GM13976 (cell line): Measurements from ENCODE around the gene MOCOS.

Experiments
- DNase-seq: peaks from one replicate; pipeline ENCODE4 v3.0.0; 2012; ENCODE audit warnings: low spot score
- in situ Hi-C: fragments of 300-500 bp; cut with MboI; formaldehyde crosslinking; loops from one replicate; pipeline ENCODE4 v1.12.0; 2022; ENCODE audit warnings: low sequenced_read_pairs, mixed read lengths, inconsistent platforms; ENCODE audit not compliant: unreplicated experiment
- TF ChIP-seq, protein P1 (sequence below): IDR thresholded peaks from 2 replicates; pipeline ENCODE4 v1.5.1; 2012; ENCODE audit warnings: borderline replicate concordance, mild to moderate bottlenecking; ENCODE audit not compliant: insufficient read depth; ENCODE audit errors: extremely low read depth, missing control alignments, control extremely low read depth

Gene MOCOS

DNA sequence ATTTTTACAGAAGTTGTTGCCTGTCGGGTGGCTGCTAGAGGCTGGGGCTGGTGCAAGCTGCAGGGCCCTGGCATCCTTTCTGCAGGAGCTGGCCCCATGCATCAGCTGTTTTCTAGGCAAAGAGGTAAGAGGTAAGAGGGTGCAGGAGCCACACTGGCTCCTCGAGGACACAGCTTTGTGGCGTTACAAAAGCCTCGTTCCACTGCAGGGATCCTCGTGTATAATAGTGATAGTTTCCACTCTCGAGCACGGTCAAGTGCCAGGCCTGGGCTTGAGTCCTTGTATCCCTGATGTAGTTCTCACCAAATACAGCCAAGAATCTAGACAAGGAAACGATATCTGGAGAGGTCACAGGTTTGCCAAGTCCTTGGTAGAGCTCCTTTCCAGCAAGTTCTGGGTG is 77.0 kb downstream of the MOCOS start:
- in situ Hi-C loops: no loop called here
- DNase-seq: no peak
- TF ChIP-seq, protein P1, sequence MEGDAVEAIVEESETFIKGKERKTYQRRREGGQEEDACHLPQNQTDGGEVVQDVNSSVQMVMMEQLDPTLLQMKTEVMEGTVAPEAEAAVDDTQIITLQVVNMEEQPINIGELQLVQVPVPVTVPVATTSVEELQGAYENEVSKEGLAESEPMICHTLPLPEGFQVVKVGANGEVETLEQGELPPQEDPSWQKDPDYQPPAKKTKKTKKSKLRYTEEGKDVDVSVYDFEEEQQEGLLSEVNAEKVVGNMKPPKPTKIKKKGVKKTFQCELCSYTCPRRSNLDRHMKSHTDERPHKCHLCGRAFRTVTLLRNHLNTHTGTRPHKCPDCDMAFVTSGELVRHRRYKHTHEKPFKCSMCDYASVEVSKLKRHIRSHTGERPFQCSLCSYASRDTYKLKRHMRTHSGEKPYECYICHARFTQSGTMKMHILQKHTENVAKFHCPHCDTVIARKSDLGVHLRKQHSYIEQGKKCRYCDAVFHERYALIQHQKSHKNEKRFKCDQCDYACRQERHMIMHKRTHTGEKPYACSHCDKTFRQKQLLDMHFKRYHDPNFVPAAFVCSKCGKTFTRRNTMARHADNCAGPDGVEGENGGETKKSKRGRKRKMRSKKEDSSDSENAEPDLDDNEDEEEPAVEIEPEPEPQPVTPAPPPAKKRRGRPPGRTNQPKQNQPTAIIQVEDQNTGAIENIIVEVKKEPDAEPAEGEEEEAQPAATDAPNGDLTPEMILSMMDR: no peak

DNA sequence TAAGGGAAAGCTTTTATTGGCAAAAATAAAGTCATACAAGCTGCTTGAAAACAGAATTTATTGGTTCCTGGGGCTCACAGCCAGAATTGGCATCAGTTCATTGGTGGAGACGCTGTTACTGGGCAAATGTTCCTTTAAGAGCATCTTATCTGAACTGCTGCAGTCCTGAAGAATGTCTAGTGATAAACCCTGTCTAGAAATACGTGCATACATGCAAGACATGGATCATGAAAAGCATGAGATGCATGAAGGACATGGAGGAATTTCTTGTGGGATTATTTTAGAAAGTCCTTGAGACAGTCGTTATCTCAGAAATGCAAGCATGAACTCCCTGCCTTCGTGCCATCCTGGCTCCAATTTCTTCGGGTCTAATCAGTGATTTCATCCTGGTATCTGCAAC is 77.7 kb downstream of the MOCOS start:
- DNase-seq: no peak
- in situ Hi-C loops: no loop called here
- TF ChIP-seq, protein P1: no peak

DNA sequence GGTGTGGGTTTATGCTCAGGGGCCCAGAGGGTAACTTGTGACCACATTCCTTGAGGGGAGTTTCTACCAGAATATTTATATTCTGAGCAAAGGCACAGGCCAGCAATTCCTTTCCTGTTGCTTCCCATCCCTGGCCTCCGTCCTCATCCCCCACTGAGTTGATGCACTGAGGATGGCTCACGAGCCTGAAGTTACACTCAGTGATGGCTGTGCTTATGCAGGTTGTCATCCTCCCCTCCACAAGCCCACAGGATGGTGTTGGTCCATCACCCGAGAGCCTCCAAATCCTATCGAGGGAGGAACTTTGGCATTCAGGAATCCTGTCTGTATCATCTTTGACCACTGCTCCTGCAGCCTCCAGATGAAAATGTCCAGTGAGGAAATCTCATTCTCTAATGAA is 81.9 kb downstream of the MOCOS start:
- TF ChIP-seq, protein P1: no peak
- in situ Hi-C loops: no loop called here
- DNase-seq: no peak

DNA sequence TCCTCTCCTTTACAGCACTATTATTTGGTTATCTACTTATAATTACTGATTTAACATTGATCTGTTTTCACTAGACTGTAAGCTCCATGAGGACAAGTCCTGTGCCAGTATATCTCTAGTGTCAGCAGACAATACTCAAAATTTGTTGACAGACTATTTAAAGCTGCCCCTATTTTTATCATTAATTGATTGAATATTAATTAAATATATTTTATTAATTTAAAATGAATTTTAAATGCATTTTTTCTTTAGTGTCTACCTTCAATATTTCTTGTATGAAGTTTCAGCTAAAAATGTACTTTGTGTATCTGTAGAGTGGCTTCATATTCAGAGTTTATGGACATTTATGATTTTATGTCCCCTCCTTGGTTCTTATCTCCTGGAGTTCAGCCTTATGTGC is 83.9 kb downstream of the MOCOS start:
- TF ChIP-seq, protein P1: no peak
- no peak for DNase-seq
- in situ Hi-C loops: no loop called here

DNA sequence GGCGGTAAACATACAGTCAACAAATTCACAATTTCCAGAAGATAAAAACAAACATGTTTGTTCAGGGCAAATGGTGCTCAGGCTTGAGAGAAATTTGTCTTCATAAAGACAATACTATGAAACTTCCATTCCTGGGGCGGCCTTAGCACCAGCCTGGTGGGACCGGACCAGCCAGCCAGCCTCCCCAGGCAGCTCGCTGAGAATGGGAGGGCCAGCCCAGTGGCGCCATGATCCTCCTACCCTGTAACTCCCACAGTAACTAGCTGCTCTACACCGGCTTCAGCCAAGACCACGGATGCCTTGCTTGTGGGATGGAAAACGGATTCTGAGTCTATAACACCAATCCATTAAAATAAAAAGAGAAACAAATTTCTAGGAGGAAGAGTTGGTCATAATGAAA is 86.0 kb downstream of the MOCOS start:
- no peak for DNase-seq
- TF ChIP-seq, protein P1: no peak
- in situ Hi-C loops: no loop called here

DNA sequence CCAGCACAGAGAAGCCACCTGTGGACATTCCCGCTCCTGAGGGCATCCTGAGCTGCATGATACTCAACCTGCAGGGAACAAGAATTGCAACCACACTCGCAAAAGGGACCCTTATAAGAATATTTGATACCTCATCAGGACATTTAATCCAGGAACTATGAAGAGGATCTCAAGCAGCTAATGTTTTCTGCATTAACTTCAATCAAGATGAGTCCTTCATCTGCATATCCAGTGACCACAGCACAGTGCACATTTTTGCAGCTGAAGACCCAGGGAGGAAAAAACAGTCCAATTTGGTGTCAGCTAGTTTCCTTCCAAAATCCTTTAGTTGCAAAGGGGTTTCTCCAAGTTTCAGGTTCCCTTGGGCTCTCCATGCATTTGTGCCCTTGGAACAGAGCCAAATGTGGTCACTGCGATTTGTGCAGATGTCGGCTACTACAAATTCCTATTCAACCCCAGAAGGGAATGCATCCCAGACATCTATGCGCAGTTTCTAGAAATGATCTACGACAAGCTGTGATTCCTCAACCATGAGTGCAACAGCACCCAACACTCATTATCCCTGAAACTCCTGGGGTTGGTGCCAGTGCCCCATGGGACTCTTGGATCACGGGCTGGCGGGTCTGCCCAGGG is 86.9 kb downstream of the MOCOS start:
- in situ Hi-C loops: no loop called here
- TF ChIP-seq, protein P1: no peak

DNA sequence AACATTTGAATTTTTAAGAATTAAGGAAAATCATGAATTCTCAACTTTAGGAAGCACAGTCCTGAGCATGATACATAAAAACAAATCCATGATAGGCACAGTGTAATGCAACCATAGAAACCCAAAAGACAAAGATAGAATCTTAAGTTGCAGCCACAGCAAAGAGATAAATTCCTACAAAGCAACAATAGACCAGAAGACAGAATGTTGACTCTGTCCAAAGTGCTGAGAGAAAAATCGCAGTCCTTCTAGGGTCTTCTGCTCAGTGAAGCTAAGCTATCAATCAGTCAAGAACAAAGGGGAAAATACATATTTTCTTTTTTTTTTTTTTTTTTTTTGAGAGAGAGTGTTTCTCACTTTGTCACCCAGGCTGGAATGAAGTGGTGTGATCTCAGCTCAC is 88.3 kb downstream of the MOCOS start:
- TF ChIP-seq, protein P1: no peak
- in situ Hi-C loops: no loop called here
- DNase-seq: no peak

More for the DNA sequence above, 86.9 kb downstream of the MOCOS start:
- no peak for DNase-seq
